IPS DF 19.7 (cell line): ENCODE measurements around the gene HLA-DPA1.

Experiments used
- DNase-seq: peaks from one replicate; pipeline ENCODE4 v3.0.0-alpha.2; 2013; ENCODE audit warnings: low read depth, low spot score

The HLA-DPA1 gene

GRCh38 chr6:33017694-33018353 is 55.6 kb downstream of the HLA-DPA1 start:
- no peak for DNase-seq

- no peak for DNase-seq
These were observed 56.4 kb downstream of the HLA-DPA1 start for GRCh38 chr6:33017018-33017417.

GRCh38 chr6:33015798-33016197 is 57.7 kb downstream of the HLA-DPA1 start:
- no peak for DNase-seq

- peak; percentile 48 for DNase-seq
These were observed 58.4 kb downstream of the HLA-DPA1 start for GRCh38 chr6:33014841-33015634.
